HepG2 (cell line): ENCODE results near the gene C20orf204. TPM values are rescaled to one million over a fixed set of nuclear protein-coding genes. Genes with fewer than 3 reads are reported as not detected.

Source experiments
- BCL3 ChIP-seq: sonication (generic); formaldehyde crosslinking; IDR thresholded peaks from 2 replicates; pipeline ENCODE4 v1.5.1; 2020; ENCODE audit warnings: mild to moderate bottlenecking, missing genetic modification reagents, moderate library complexity
- CSRNP1 ChIP-seq: sonication (generic); formaldehyde crosslinking; IDR thresholded peaks from 2 replicates; pipeline ENCODE4 v1.8.1; 2023; ENCODE audit warnings: mild to moderate bottlenecking, missing genetic modification reagents
- DNMT3B ChIP-seq: conservative IDR thresholded peaks from 2 replicates; pipeline ENCODE4 v1.6.1; 2016; ENCODE audit warnings: missing biosample characterization, control low read depth
- GFI1 ChIP-seq: sonication (generic); formaldehyde crosslinking; IDR thresholded peaks from 2 replicates; pipeline ENCODE4 v1.5.0; 2020; ENCODE audit warnings: missing genetic modification reagents, mild to moderate bottlenecking, borderline replicate concordance
- MED8 ChIP-seq: sonication (generic); formaldehyde crosslinking; IDR thresholded peaks from 2 replicates; pipeline ENCODE4 v1.8.1; 2023; ENCODE audit warnings: mild to moderate bottlenecking, missing genetic modification reagents; ENCODE audit not compliant: insufficient replicate concordance
- MEF2D ChIP-seq: sonication (generic); formaldehyde crosslinking; IDR thresholded peaks from 2 replicates; pipeline ENCODE4 v1.5.1; 2020; ENCODE audit warnings: mild to moderate bottlenecking, missing genetic modification reagents
- MXD3 ChIP-seq: IDR thresholded peaks from 2 replicates; pipeline ENCODE4 v1.6.1; 2016; ENCODE audit warnings: mild to moderate bottlenecking, missing biosample characterization, missing genetic modification reagents
- NCOA2 ChIP-seq: sonication (generic); formaldehyde crosslinking; IDR thresholded peaks from 2 replicates; pipeline ENCODE4 v1.8.0; 2022; ENCODE audit warnings: inconsistent platforms
- NFYB ChIP-seq: sonication (generic); formaldehyde crosslinking; IDR thresholded peaks from 2 replicates; pipeline ENCODE4 v1.4.0; 2020; ENCODE audit warnings: missing genetic modification reagents
- NR2F6 ChIP-seq, 2 experiments: IDR thresholded peaks; 2 replicates each; pipeline ENCODE4 v1.6.1; 2016; ENCODE audit warnings: antibody characterized with exemption in 1 of 2, mild to moderate bottlenecking in 1 of 2
- RELA ChIP-seq: sonication (generic); formaldehyde crosslinking; IDR thresholded peaks from 2 replicates; pipeline ENCODE4 v1.4.0; 2020; ENCODE audit warnings: missing genetic modification reagents
- RFXAP ChIP-seq: sonication (generic); formaldehyde crosslinking; IDR thresholded peaks from 2 replicates; pipeline ENCODE4 v1.4.0; 2020; ENCODE audit warnings: missing genetic modification reagents, borderline replicate concordance
- SMARCE1 ChIP-seq: fragments of 450-650 bp; IDR thresholded peaks from 2 replicates; pipeline ENCODE4 v1.6.1; 2017; ENCODE audit warnings: borderline replicate concordance
- SNAPC2 ChIP-seq: sonication (generic); formaldehyde crosslinking; IDR thresholded peaks from 2 replicates; pipeline ENCODE4 v1.8.1; 2022; ENCODE audit warnings: mild to moderate bottlenecking, missing genetic modification reagents
- SRSF4 ChIP-seq: fragments of 200-400 bp; formaldehyde crosslinking; IDR thresholded peaks from one replicate; pipeline ENCODE4 v1.6.1; 2018; ENCODE audit warnings: mild to moderate bottlenecking, low read depth, low read length, moderate library complexity; ENCODE audit not compliant: poor library complexity, severe bottlenecking
- STAT6 ChIP-seq: sonication (generic); formaldehyde crosslinking; IDR thresholded peaks from 2 replicates; pipeline ENCODE4 v1.4.0; 2020; ENCODE audit warnings: missing genetic modification reagents, mild to moderate bottlenecking, borderline replicate concordance
- TFDP2 ChIP-seq: sonication (generic); formaldehyde crosslinking; IDR thresholded peaks from 2 replicates; pipeline ENCODE4 v1.4.0; 2020; ENCODE audit warnings: missing genetic modification reagents
- ZNF275 ChIP-seq: sonication (generic); formaldehyde crosslinking; IDR thresholded peaks from 2 replicates; pipeline ENCODE4 v1.8.0; 2022; ENCODE audit warnings: missing genetic modification reagents, mild to moderate bottlenecking, inconsistent platforms, borderline replicate concordance
- ZNF367 ChIP-seq: sonication (generic); formaldehyde crosslinking; IDR thresholded peaks from 2 replicates; pipeline ENCODE4 v1.4.0; 2020; ENCODE audit warnings: missing genetic modification reagents, borderline replicate concordance
- ZNF773 ChIP-seq: sonication (generic); formaldehyde crosslinking; IDR thresholded peaks from 2 replicates; pipeline ENCODE4 v1.4.0; 2020; ENCODE audit warnings: missing genetic modification reagents, borderline replicate concordance
- polyA plus RNA-seq, 8 experiments: library from polyadenylated mRNA; depleted of rRNA in 3 of 8; stranded (reverse) in 7 of 8; unstranded in 1 of 8; fragments of >200 nt; fragmentation: Illumina TruSeq in 4 of 8; extraction: Trizol in 4 of 8; gene quantifications; 2 replicates each; pipeline versions ENCODE4 v1.2.1 to v1.2.3, GENCODE V29; 2011 to 2016; ENCODE audit warnings: low read depth in 4 of 8, missing spikeins in 1 of 8, mixed read lengths in 1 of 8; ENCODE audit not compliant: insufficient read depth in 1 of 8
- total RNA-seq, 5 experiments: library from RNA; depleted of rRNA; stranded (reverse); fragments of >200 nt; fragmentation: Illumina TruSeq; extraction: Trizol; gene quantifications; 2 replicates each; pipeline ENCODE4 v1.2.3, GENCODE V29; 2016; ENCODE audit warnings: low read depth in 1 of 5

Gene C20orf204
- total and polyA plus RNA-seq, 2 of the 13 experiments (the other 11 are each of a cell fraction or from before 2014, with no cell fraction given), result 22.1 to 80.0 TPM

GRCh38 chr20:64035933-64036345, at the start of gene C20orf204 (continued):
- TF ChIP-seq NFYB (CRISPR knock-in tag), result 0 out of 2 replicates have a peak, but pooled peaks have one; percentile 37
- TF ChIP-seq RFXAP (CRISPR knock-in tag), result peak; percentile 85
- TF ChIP-seq BCL3 (CRISPR knock-in tag), result no peak; the same call in 1 of the 2 replicates
- TF ChIP-seq MXD3, result no peak; the same call in 1 of the 2 replicates
- no peak for TF ChIP-seq SNAPC2
- TF ChIP-seq MEF2D (CRISPR knock-in tag), result peak; percentile 71; the same call in 1 of the 2 replicates
- TF ChIP-seq MED8 (CRISPR knock-in tag), result peak; percentile 60
- no peak for TF ChIP-seq ZNF367 (CRISPR knock-in tag)
- no peak; the same call in 1 of the 2 replicates for TF ChIP-seq DNMT3B (CRISPR knock-in tag)
- peak; percentile 75 for TF ChIP-seq TFDP2 (CRISPR knock-in tag)
- TF ChIP-seq NCOA2 (CRISPR knock-in tag), result peak; percentile 62; the same call in 1 of the 2 replicates
- TF ChIP-seq GFI1 (CRISPR knock-in tag), result 0 out of 2 replicates have a peak, but pooled peaks have one; percentile 75
- TF ChIP-seq SRSF4, result no peak
- TF ChIP-seq SMARCE1, result no peak
- no peak for TF ChIP-seq RELA (CRISPR knock-in tag)
- no peak for TF ChIP-seq NR2F6 (IDR thresholded peaks at IDR 0.05)
- TF ChIP-seq NR2F6 (CRISPR knock-in tag; IDR thresholded peaks at IDR 0.05), result peak; percentile 69; the same call in 1 of the 2 replicates
- TF ChIP-seq ZNF773 (CRISPR knock-in tag), result peak; percentile 14; the same call in 1 of the 2 replicates
- TF ChIP-seq ZNF275 (CRISPR knock-in tag), result no peak
- TF ChIP-seq CSRNP1 (CRISPR knock-in tag), result peak; percentile 44; the same call in 1 of the 2 replicates
- TF ChIP-seq STAT6 (CRISPR knock-in tag), result no peak; the same call in 1 of the 2 replicates
